GM12878 (cell line): Measurements from ENCODE around the gene OR12D1. TPM values are rescaled to one million over a fixed set of nuclear protein-coding genes. Genes with fewer than 3 reads are reported as not detected.

ENCODE experiments used
- ATAC-seq: fragments of 200-7000 bp; cut with Tn5 transposase; 3 replicates; pipeline ENCODE4 v1.9.1; 2020; ENCODE audit warnings: mild to moderate bottlenecking, moderate library complexity
- BruUV-seq: library from RNA; stranded (reverse); fragments of 400-500 nt; replicated peaks from 2 replicates; lab custom pipeline; 2021; lab: Mats Ljungman, UMichigan
- CTCF ChIA-PET: fragments of 300-600 bp; sonication (Branson Sonifier 250); formaldehyde crosslinking; extraction: SDS; loops from one replicate; lab custom pipeline; 2021; ENCODE audit warnings: inconsistent platforms; lab: Yijun Ruan, JAX
- POLR2A ChIA-PET: fragments of 350-600 bp; formaldehyde crosslinking; extraction: SDS; loops from one replicate; lab custom pipeline; 2021; ENCODE audit warnings: inconsistent platforms; lab: Charles Lee
- RAD21 ChIA-PET: fragments of 300-600 bp; sonication (Branson Sonifier 250); formaldehyde crosslinking; loops from one replicate; lab custom pipeline; 2023; ENCODE audit warnings: antibody characterized with exemption; ENCODE audit not compliant: unreplicated experiment; lab: Charles Lee
- SMC1A ChIA-PET: fragments of 300-600 bp; sonication (Branson Sonifier 250); formaldehyde crosslinking; loops from one replicate; lab custom pipeline; 2023; ENCODE audit not compliant: unreplicated experiment, uncharacterized antibody; lab: Charles Lee
- DNase-seq: peaks from one replicate; pipeline ENCODE4 v3.0.0-alpha.2; 2011; ENCODE audit warnings: low read depth, low spot score
- FAIRE-seq: peaks from 3 replicates; lab custom pipeline; 2011; peaks lifted over from hg19 to GRCh38; lab: Jason Lieb, UNC
- H2AFZ ChIP-seq: 2 replicates; pipeline ENCODE4 v1.6.0; 2011; ENCODE audit warnings: low read depth, low read length, control low read depth; ENCODE audit not compliant: control insufficient read depth
- H3K27ac ChIP-seq: 2 replicates; pipeline ENCODE4 v1.5.1; 2011; ENCODE audit warnings: control low read depth; ENCODE audit not compliant: control insufficient read depth, insufficient read depth
- H3K27me3 ChIP-seq, 2 experiments: replicated peaks in 1 of 2; 2 replicates each; pipeline versions ENCODE4 v1.6.0 to v1.6.1; 2011; ENCODE audit warnings: low read length in 1 of 2; ENCODE audit not compliant: control insufficient read depth in 2 of 2, insufficient read depth in 2 of 2
- H3K36me3 ChIP-seq, 2 experiments: 2 replicates each; pipeline ENCODE4 v1.5.1; 2011; ENCODE audit warnings: low read length in 1 of 2; ENCODE audit not compliant: control insufficient read depth in 2 of 2, insufficient read depth in 2 of 2
- H3K4me1 ChIP-seq: 2 replicates; pipeline ENCODE4 v1.6.1; 2011; ENCODE audit warnings: mild to moderate bottlenecking, low read length, moderate library complexity, mixed read lengths; ENCODE audit not compliant: control insufficient read depth, insufficient read depth
- H3K4me2 ChIP-seq: 2 replicates; pipeline ENCODE4 v1.6.0; 2011; ENCODE audit warnings: control low read depth; ENCODE audit not compliant: control insufficient read depth, insufficient read depth
- H3K4me3 ChIP-seq: fragments of 200-600 bp; sonication (generic); 2 replicates; pipeline ENCODE4 v1.5.1; 2016
- H3K79me2 ChIP-seq: 2 replicates; pipeline ENCODE4 v1.6.0; 2011; ENCODE audit warnings: low read length; ENCODE audit not compliant: control insufficient read depth, insufficient read depth
- H3K9ac ChIP-seq: 2 replicates; pipeline ENCODE4 v1.8.0; 2011; ENCODE audit warnings: low read length, control low read depth, mixed read lengths; ENCODE audit not compliant: control insufficient read depth, insufficient read depth
- H3K9me3 ChIP-seq: replicated peaks from 3 replicates; pipeline ENCODE4 v1.5.1; 2011; ENCODE audit warnings: mild to moderate bottlenecking, low read length; ENCODE audit not compliant: control insufficient read depth, insufficient read depth
- H4K20me1 ChIP-seq: 2 replicates; pipeline ENCODE4 v1.6.0; 2011; ENCODE audit not compliant: control insufficient read depth, insufficient read depth
- BCLAF1 ChIP-seq: fragments of 450-650 bp; IDR thresholded peaks from 2 replicates; pipeline ENCODE4 v1.6.1; 2017; ENCODE audit warnings: antibody characterized with exemption, mild to moderate bottlenecking, moderate library complexity
- BHLHE40 ChIP-seq, 2 experiments: fragments of 450-650 bp in 1 of 2; IDR thresholded peaks; 2 replicates each; pipeline ENCODE4 v1.6.1; 2011 to 2017; ENCODE audit warnings: low read depth in 2 of 2, borderline replicate concordance in 1 of 2, improper control_type of control experiment in 1 of 2, low read length in 1 of 2, mild to moderate bottlenecking in 1 of 2
- LARP7 ChIP-seq: fragments of 450-650 bp; IDR thresholded peaks from 2 replicates; pipeline ENCODE4 v1.6.1; 2017; ENCODE audit warnings: mild to moderate bottlenecking
- MEF2A ChIP-seq: IDR thresholded peaks from 2 replicates; pipeline ENCODE4 v1.6.1; 2011; ENCODE audit warnings: low read depth, mild to moderate bottlenecking, low read length, moderate library complexity; ENCODE audit not compliant: insufficient read depth
- MYB ChIP-seq: fragments of 150-350 bp; IDR thresholded peaks from 2 replicates; pipeline ENCODE4 v1.6.1; 2014; ENCODE audit warnings: mild to moderate bottlenecking, low read depth, low read length, borderline replicate concordance
- NFIC ChIP-seq: IDR thresholded peaks from 2 replicates; pipeline ENCODE4 v1.6.1; 2012; ENCODE audit warnings: low read depth, mild to moderate bottlenecking, inconsistent platforms, low read length, moderate library complexity
- NR2F1 ChIP-seq: fragments of 450-650 bp; conservative IDR thresholded peaks from 2 replicates; pipeline ENCODE4 v1.6.1; 2017; ENCODE audit warnings: mild to moderate bottlenecking
- PAX5 ChIP-seq: IDR thresholded peaks from 2 replicates; pipeline ENCODE4 v1.6.1; 2011; ENCODE audit warnings: low read depth, low read length, borderline replicate concordance
- POU2F2 ChIP-seq: IDR thresholded peaks from 3 replicates; pipeline ENCODE4 v1.6.1; 2011; ENCODE audit warnings: low read depth, mild to moderate bottlenecking, low read length, borderline replicate concordance
- RCOR1 ChIP-seq: conservative IDR thresholded peaks from 2 replicates; pipeline ENCODE4 v1.6.1; 2012; ENCODE audit warnings: low read depth, low read length, improper control_type of control experiment
- RUNX3 ChIP-seq: IDR thresholded peaks from 2 replicates; pipeline ENCODE4 v1.6.1; 2012; ENCODE audit warnings: low read length, inconsistent platforms
- SMAD5 ChIP-seq: IDR thresholded peaks from 2 replicates; pipeline ENCODE4 v1.6.1; 2016; ENCODE audit warnings: antibody characterized with exemption, low read depth
- SMC3 ChIP-seq: IDR thresholded peaks from 2 replicates; pipeline ENCODE4 v1.6.1; 2011; ENCODE audit warnings: low read length, improper control_type of control experiment, borderline replicate concordance
- STAT3 ChIP-seq: IDR thresholded peaks from 2 replicates; pipeline ENCODE4 v1.6.1; 2011; ENCODE audit warnings: low read depth, low read length, improper control_type of control experiment
- TCF7 ChIP-seq: IDR thresholded peaks from 2 replicates; pipeline ENCODE4 v1.6.1; 2014; ENCODE audit warnings: antibody characterized with exemption, borderline replicate concordance
- USF1 ChIP-seq: IDR thresholded peaks from 2 replicates; pipeline ENCODE4 v1.6.1; 2011; ENCODE audit warnings: borderline replicate concordance, low read depth, mild to moderate bottlenecking, moderate library complexity, mixed read lengths, low read length; ENCODE audit not compliant: insufficient read depth; ENCODE audit errors: extremely low read length
- ZZZ3 ChIP-seq: IDR thresholded peaks from 2 replicates; pipeline ENCODE4 v1.6.1; 2011; ENCODE audit warnings: low read depth; ENCODE audit not compliant: control insufficient read depth, insufficient read length
- WGBS: methylation state at CpG from one replicate; pipeline ENCODE4 v1.1.6; 2016; ENCODE audit warnings: low lambda C conversion rate; ENCODE audit not compliant: insufficient replicate concordance, insufficient coverage; ENCODE audit errors: missing lambda C conversion rate; 5-methylcytosine and 5-hydroxymethylcytosine counted together
- in situ Hi-C: fragments of 300-500 bp; cut with MboI; formaldehyde crosslinking; loops from 9 replicates; pipeline ENCODE4 v1.14.3; 2018; ENCODE audit warnings: mixed read lengths
- intact Hi-C: fragments of 100-400 bp; cut with micrococcal nuclease; formaldehyde crosslinking; loops from one replicate; pipeline ENCODE4 v1.14.2; 2022; ENCODE audit not compliant: unreplicated experiment
- polyA plus RNA-seq, 11 experiments: library from polyadenylated mRNA; depleted of rRNA in 4 of 11; unstranded in 6 of 11; stranded (reverse) in 5 of 11; fragments of >200 nt; fragmentation: Nextera tagmentation in 4 of 11; fragmentation: Illumina TruSeq in 1 of 11; extraction: Ambion mirVana in 4 of 11; extraction: Trizol in 1 of 11; gene quantifications; 1 replicate in 1 of 11; 2 replicates in 10 of 11; pipeline versions ENCODE4 v1.2.1 to v1.2.3, GENCODE V29; 2011 to 2016; ENCODE audit warnings: inconsistent platforms in 2 of 11, missing spikeins in 2 of 11, low read depth in 1 of 11
- total RNA-seq, 4 experiments: library from RNA; depleted of rRNA in 3 of 4; stranded (reverse); fragments of >200 nt in 3 of 4; fragmentation: Illumina TruSeq in 1 of 4; extraction: Trizol in 1 of 4; gene quantifications; 2 replicates each; pipeline versions ENCODE4 v1.2.1 to v1.2.3, GENCODE V29; 2013 to 2021
- TF ChIP-seq, protein P1 (sequence below): fragments of 450-650 bp; IDR thresholded peaks from 2 replicates; pipeline ENCODE4 v1.6.1; 2017; ENCODE audit warnings: mild to moderate bottlenecking, moderate library complexity

Gene OR12D1
- total and polyA plus RNA-seq, 10 of the 15 experiments (the other 5 are each of a cell fraction or from before 2014, with no cell fraction given) = not detected

GRCh38 chr6:29465279-29465678 is 50.6 kb downstream of the OR12D1 start:
- H3K27me3 ChIP-seq = no peaks in the 10 kb centered on the region
- H3K36me3 ChIP-seq = no peaks in the 10 kb centered on the region
- no TSS peak for BruUV-seq
- intact Hi-C loops (no loop called here), in situ Hi-C loops (no loop called here)
- H3K4me3 ChIP-seq = no peak overlapping the region
- ChIA-PET RAD21 (no interaction called here), SMC1A (no interaction called here), CTCF (no interaction called here), POLR2A (no interaction called here)
- 32% methylated on average over 2 of the region's 2 CpGs for WGBS
- H4K20me1 ChIP-seq = no peaks in the 10 kb centered on the region
- H3K79me2 ChIP-seq = no peaks in the 10 kb centered on the region
- H3K4me1 ChIP-seq = no peaks in the 10 kb centered on the region
- DNase-seq = no peak
- H2AFZ ChIP-seq = no peak overlapping the region
- ATAC-seq = no peak
- H3K4me2 ChIP-seq = no peak overlapping the region
- no peak overlapping the region for H3K27ac ChIP-seq
- no peak for FAIRE-seq
- no peak overlapping the region for H3K9ac ChIP-seq
- H3K9me3 ChIP-seq = no peaks in the 10 kb centered on the region
- TF ChIP-seq PAX5 (no peak), MYB (no peak), POU2F2 (no peak), BCLAF1 (no peak), RCOR1 (no peak), LARP7 (no peak), NR2F1 (no peak), STAT3 (no peak), TCF7 (no peak), SMAD5 (no peak), NFIC (no peak), USF1 (no peak), MEF2A (no peak), ZZZ3 (no peak), SMC3 (no peak), BHLHE40 (IDR thresholded peaks at IDR 0.05; ENCODE audit: borderline replicate concordance in 1 of 2, low read depth in 2 of 2, low read length in 1 of 2) (no peak), RUNX3 (no peak)
- TF ChIP-seq, protein P1, sequence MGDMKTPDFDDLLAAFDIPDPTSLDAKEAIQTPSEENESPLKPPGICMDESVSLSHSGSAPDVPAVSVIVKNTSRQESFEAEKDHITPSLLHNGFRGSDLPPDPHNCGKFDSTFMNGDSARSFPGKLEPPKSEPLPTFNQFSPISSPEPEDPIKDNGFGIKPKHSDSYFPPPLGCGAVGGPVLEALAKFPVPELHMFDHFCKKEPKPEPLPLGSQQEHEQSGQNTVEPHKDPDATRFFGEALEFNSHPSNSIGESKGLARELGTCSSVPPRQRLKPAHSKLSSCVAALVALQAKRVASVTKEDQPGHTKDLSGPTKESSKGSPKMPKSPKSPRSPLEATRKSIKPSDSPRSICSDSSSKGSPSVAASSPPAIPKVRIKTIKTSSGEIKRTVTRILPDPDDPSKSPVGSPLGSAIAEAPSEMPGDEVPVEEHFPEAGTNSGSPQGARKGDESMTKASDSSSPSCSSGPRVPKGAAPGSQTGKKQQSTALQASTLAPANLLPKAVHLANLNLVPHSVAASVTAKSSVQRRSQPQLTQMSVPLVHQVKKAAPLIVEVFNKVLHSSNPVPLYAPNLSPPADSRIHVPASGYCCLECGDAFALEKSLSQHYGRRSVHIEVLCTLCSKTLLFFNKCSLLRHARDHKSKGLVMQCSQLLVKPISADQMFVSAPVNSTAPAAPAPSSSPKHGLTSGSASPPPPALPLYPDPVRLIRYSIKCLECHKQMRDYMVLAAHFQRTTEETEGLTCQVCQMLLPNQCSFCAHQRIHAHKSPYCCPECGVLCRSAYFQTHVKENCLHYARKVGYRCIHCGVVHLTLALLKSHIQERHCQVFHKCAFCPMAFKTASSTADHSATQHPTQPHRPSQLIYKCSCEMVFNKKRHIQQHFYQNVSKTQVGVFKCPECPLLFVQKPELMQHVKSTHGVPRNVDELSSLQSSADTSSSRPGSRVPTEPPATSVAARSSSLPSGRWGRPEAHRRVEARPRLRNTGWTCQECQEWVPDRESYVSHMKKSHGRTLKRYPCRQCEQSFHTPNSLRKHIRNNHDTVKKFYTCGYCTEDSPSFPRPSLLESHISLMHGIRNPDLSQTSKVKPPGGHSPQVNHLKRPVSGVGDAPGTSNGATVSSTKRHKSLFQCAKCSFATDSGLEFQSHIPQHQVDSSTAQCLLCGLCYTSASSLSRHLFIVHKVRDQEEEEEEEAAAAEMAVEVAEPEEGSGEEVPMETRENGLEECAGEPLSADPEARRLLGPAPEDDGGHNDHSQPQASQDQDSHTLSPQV = no peak
